ENCODE data around the gene HSF2BP. TPM values are rescaled to one million over a fixed set of nuclear protein-coding genes. Genes with fewer than 3 reads are reported as not detected.
"Not testable (repeated sequence)": the region's sequence is repeated elsewhere in the genome, so short reads cannot be mapped to it uniquely, and the experiment has no call there.

HSF2BP gene
- total RNA-seq, 4 donors from 2014 or later = 0.39 to 0.97 TPM; not detected in 2

DNA sequence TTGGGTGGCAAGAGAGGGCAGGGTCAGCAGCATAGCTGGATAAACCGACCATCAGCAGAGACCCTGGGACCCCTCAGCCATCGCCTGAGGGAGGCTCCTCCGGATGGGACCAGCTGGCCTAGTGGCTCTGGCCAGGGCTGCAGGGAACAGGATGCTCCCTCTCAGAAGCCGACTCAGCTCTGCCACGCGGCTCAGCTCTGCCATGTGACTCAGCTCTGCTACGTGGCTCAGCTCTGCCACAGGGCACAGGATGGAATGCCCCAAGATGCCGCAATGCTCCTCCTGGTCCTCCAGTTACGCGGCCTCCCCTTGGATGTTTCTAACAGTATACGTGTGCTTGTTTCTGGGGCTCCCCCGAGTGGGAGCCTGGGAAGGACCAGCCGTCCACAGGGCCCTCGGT lies 165.8 kb downstream of the HSF2BP start:
- H3K4me3 ChIP-seq (ENCODE audit: low read depth, poor library complexity, severe bottlenecking); intact Hi-C loops (cut with DNase I; ENCODE audit: low total_unique reads): not testable (repeated sequence)
- no CpG with 5 or more reads among the region's 14 CpGs for WGBS, 2 donors
- DNase-seq (ENCODE audit: low spot score in 2 of 2) = peak in 1 of 2 donors; percentile 54

DNA sequence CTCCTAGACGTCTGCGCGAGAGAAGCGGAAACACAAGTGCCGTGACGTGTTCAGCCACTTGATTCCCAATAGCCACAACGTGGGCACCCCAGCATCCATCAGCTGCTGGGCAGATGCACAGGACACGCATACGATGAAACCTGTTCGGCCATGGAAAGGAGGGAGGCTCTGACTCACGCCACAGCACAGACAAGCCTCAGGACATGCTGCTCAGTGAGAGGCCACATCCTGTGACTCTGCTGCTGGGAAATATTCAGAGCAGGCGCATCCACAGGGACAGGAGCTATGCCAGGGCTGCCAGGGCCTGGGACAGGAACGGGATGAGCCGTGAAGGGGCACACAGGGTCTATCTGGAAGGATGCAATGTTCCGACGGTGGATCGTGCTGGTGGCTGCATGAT lies 171.1 kb downstream of the HSF2BP start:
- WGBS, 2 donors = no CpG with 5 or more reads among the region's 17 CpGs
- intact Hi-C loops (cut with DNase I; ENCODE audit: low total_unique reads); DNase-seq (ENCODE audit: low spot score in 2 of 2); H3K4me3 ChIP-seq (ENCODE audit: low read depth, poor library complexity, severe bottlenecking): not testable (repeated sequence)

DNA sequence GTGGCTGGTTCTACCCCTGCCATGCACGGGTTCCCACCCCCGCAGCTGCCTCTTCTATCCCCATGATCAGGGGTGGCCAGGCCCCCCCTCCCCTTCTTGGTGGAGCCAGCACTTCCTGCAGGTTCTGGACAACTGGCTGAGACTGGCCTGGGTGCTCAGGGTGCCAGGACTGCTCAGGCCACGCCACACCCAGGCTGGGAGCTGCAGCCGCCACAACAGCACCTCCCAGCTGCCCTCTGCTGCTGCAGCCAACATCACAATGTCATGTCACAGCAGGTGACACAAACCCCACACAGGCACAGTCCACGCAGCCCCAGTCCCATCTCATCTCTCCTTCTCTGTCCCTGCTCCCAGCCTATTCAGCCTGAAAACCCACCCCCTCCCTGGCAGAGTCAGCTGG lies 173.2 kb downstream of the HSF2BP start:
- intact Hi-C loops (cut with DNase I; ENCODE audit: low total_unique reads); DNase-seq (ENCODE audit: low spot score in 2 of 2); H3K4me3 ChIP-seq (ENCODE audit: low read depth, poor library complexity, severe bottlenecking): not testable (repeated sequence)
- WGBS, 2 donors = no CpG with 5 or more reads among the region's 5 CpGs

DNA sequence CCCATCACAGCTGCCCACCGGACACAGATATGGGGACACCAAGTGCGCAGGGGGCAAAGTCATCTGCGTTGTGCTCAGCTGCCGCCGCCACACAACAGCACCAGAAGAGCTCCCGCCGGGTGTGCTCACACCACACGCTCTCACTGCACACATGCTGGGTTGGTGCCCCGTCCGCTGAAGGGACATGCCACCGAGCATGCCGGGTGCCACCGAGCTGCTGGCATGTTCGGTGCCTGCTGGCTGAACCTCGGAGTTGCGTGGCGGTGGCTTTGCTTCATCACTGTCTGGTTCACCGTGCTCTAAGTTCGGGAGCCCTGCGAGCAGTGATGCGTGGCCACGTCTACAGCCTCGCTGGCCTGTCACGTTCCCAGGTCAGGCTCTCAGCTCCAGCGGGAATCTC lies 174.3 kb downstream of the HSF2BP start:
- H3K4me3 ChIP-seq (ENCODE audit: low read depth, poor library complexity, severe bottlenecking); DNase-seq (ENCODE audit: low spot score in 2 of 2); intact Hi-C loops (cut with DNase I; ENCODE audit: low total_unique reads): not testable (repeated sequence)
- no CpG with 5 or more reads among the region's 25 CpGs for WGBS, 2 donors

DNA sequence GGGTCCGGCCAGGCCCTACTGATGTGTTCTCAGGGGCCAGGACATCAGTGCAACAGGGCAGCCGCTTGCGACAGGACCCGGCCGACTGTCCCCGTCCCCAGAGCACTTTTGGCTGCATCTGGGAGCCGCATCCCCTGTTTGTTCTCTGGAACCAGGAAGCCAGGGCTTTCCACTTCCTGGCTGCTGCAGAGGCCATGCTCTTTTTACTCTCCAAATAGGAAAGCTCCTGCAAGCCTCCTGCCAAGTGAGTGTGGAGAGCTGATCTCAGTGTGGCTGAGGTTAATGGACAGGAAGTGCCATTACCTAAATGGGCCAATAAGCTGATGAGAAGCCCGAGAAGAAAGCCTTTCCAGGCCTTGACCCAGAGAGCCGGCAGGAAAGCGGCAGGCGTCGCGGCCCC lies 180.1 kb downstream of the HSF2BP start:
- H3K4me3 ChIP-seq (ENCODE audit: low read depth, poor library complexity, severe bottlenecking); intact Hi-C loops (cut with DNase I; ENCODE audit: low total_unique reads); DNase-seq (ENCODE audit: low spot score in 2 of 2): not testable (repeated sequence)
- no CpG with 5 or more reads among the region's 13 CpGs for WGBS, 2 donors

Small RNA genes within 50 kb of the gene (microRNA-seq; reads per million reads assigned to microRNA genes)
- gene MIR6070 (ENCODE audit: borderline number of aligned reads in 1 of 2, borderline replicate concordance in 2 of 2) = 0 reads per million in 2 donors

Other genes with a start within 250 kb of the HSF2BP start
- gene SIK1, start 232.4 kb downstream of the HSF2BP start, total RNA-seq = 100 to 1,000 TPM in 2 of 4 donors, 10 to 100 TPM in 2; 22.1 to 190 (median 83.6) TPM
- gene RRP1B, start 72 bp upstream of the HSF2BP start, total RNA-seq = 10 to 100 TPM; 15.4 to 22.2 (median 19.5) TPM
- 10 to 100 TPM; 19.5 to 55.6 (median 42.1) TPM for gene PDXK, start 59.6 kb upstream of the HSF2BP start, total RNA-seq
- gene CSTB, start 116.8 kb upstream of the HSF2BP start, total RNA-seq = 10 to 100 TPM; 11.0 to 29.3 (median 21.8) TPM
- gene RRP1, start 130.1 kb upstream of the HSF2BP start, total RNA-seq = 10 to 100 TPM; 19.5 to 43.2 (median 25.5) TPM
- gene AGPAT3, start 205.7 kb upstream of the HSF2BP start, total RNA-seq = 10 to 100 TPM; 32.1 to 58.8 (median 48.7) TPM